ENCODE results near the gene COMMD1. TPM values are rescaled to one million over a fixed set of nuclear protein-coding genes. Genes with fewer than 3 reads are reported as not detected.

COMMD1 gene
- total RNA-seq, 1 donor from 2014 or later = 40.8 TPM

DNA sequence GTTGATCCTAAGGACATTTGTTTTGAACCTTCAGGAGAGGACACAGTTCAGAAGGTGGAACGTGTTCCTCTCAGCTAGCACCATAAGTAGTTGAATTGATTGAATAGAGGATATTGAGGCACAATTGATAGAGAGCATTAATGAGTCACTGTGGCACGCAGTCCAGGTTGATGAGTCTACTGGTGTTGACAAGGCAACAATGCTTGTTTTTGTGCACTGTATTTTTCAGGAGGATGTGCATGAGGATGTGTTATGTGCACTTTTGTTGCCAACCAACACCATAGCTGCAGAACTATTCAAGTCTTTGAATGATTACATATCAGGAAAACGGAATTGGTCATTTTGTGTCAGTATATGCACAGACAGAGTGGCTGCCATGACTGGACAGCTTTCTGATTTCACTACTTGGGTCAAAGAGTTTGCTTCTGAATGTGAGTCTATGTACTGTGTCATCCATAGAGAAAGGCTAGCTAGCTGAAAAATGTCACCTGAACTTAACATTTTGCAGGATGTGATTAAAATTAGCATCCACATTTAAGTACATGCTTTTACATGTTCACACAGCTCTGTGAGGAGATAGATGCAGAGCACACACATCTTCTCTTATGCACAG is 150.4 kb downstream of the COMMD1 start:
- DNase-seq (ENCODE audit: low spot score in 2 of 2) = no peak
- FAIRE-seq = no peak

DNA sequence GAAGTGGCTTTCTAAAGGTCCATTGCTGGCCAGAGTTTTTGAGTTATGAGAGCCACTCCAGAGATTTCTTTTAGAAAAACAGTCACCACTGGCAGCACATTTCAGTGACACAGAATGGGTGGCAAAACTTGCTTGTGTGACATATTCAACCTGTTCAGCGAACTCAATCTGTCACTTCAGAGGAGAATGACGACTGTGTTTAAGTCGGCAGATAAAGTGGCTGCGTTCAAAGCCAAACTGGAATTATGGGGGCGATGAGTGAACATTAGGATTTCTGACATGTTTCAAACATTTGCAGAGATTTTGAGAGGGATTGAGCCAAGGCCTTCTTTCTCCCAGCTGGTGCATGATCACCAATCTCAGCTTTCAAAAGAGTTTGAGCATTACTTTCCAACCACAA is 150.9 kb downstream of the COMMD1 start:
- no peak for FAIRE-seq

GRCh38 chr2:62065243-62065642 is 159.8 kb downstream of the COMMD1 start:
- FAIRE-seq (no peak), DNase-seq (ENCODE audit: low spot score in 2 of 2) (no peak)

More for the DNA sequence above, 150.9 kb downstream of the COMMD1 start:
- no peak for DNase-seq (ENCODE audit: low spot score in 2 of 2)

GRCh38 chr2:62071126-62071598 is 165.7 kb downstream of the COMMD1 start:
- no peak for FAIRE-seq
- no peak for DNase-seq (ENCODE audit: low spot score in 2 of 2)

GRCh38 chr2:62071760-62072680 is 166.5 kb downstream of the COMMD1 start:
- DNase-seq (ENCODE audit: low spot score in 2 of 2) (no peak), FAIRE-seq (no peak)

DNA sequence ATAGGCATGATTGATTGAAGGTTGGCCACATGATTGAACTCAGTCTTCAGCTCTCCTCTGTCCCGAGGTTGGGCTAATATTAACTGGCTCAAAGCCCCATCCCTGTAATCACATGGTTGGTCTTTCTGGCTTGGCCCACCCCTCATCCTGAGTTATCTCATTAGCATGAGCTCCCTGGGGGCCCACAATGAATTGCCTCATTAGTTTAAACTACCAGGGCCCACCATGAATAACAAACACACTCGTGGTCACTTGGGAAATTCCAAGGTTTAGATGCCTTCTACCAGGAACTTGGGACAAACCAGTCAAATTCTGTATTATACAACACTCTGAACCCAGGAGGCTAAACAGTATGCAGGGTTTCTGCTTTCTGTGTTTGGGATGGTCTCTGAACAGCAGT is 168.8 kb downstream of the COMMD1 start:
- no peak for DNase-seq (ENCODE audit: low spot score in 2 of 2)
- no peak for FAIRE-seq

GRCh38 chr2:62076980-62077638 is 171.6 kb downstream of the COMMD1 start:
- no peak for DNase-seq (ENCODE audit: low spot score in 2 of 2)

DNA sequence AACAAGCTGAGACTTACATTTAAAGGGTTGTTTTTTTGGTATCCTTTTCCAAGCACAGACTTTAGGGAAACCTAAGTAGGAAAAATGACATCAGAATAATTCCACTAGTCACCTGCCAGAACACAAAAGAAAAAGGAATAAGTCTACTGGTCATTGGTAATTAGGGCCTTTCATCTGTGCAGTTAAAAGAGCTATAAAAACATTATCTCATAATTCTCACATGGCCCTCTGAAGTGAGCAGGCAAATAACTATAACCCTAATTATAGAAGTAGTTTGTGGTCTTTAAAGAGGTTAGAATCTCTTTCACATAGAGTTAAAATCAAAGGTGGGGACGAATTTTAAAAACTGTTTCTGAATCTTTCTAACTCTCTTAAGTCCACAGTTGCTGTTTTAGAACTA is 179.3 kb downstream of the COMMD1 start:
- FAIRE-seq (no peak), DNase-seq (ENCODE audit: low spot score in 2 of 2) (no peak)

More at GRCh38 chr2:62076980-62077638, 171.6 kb downstream of the COMMD1 start:
- no peak for FAIRE-seq

DNA sequence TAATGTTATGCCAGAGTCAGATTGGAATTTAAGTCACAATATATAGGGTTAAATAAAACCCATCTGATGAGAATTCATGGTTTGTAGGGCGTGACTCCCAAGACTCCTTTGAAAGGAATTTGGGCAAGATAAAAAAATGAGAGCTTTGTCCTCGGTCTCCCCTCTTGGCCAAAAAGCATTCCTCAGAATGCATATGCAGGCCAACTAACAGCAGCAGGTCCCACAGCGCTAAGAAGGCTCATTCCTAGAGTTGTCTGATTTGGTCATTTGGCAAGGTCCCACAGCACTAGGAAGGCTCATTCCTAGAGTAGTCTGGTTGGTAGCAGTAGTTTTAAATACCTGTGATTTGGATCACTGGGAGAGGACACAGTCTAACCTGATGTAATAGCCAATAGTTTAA is 184.2 kb downstream of the COMMD1 start:
- FAIRE-seq (no peak), DNase-seq (ENCODE audit: low spot score in 2 of 2) (no peak)

DNA sequence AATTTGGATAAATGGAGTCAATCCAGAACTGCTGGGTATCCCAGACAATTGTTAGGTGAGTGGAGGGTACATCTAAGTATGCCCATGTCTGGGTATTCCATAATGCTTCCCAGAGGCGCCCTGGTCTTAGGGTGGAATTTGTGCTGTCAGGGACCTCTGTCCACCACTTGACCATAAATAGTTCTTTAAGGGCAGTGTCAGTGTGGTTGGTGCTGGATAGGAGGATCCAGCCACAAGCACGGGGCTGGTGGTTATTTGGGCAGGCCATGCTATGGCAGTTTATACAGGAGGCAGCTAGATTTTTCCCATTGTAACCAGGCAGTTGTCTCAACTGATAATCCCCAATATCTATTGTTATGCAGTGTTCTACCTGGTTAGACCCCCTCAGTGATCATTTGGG is 186.0 kb downstream of the COMMD1 start:
- DNase-seq (ENCODE audit: low spot score in 2 of 2) (no peak), FAIRE-seq (no peak)

GRCh38 chr2:62099050-62099449 is 193.6 kb downstream of the COMMD1 start:
- no peak for FAIRE-seq
- no peak for DNase-seq (ENCODE audit: low spot score in 2 of 2)

DNA sequence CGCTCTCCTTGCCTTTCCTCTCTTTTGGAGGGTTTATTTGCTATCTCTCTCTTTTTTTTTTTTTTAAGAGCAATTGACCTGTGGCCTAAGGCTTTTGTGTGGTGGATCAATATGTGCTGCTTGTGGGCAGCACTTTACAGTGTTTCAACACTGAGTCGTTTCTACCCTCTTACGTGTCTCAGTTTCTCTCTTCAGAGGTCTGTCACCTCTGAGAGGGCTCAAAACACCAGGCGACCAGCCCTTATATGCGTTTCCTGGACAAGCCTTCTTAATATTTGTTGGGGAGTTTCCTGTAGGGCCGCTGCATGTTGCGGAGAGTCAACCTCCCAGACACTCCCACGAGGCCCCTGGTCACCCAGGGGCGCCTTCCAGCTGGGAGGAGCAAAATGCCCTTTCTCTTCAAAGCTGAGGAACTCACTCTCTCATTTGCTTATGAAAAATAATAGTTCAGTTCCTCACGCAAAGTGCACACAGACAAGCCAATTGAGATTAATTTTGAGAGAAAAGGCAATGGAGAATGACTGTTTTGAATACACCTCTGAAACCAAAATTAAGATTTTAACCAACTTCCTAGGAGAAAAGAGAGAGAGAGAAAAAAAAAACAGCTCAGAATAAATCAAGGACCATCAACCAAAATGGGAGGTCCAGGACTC is 194.2 kb downstream of the COMMD1 start:
- FAIRE-seq (no peak), DNase-seq (ENCODE audit: low spot score in 2 of 2) (no peak)

DNA sequence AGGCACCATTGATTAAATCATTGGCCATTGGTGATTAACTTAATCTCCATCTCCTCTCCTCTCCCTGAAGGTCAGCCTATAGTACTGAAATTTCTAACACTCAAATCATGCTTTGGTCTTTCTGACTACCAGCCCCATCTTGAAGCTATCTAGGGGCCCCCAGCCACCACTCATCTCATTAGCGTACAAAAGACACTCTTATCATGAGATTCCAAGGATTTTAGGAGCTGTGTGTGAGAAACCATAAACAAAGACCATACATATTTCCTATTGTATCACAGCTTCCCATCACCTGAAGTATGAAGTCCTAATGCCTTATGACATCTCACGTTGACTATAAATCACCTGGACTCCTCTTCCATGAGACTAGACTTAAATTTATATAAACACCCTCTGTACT is 196.4 kb downstream of the COMMD1 start:
- FAIRE-seq (no peak), DNase-seq (ENCODE audit: low spot score in 2 of 2) (no peak)

DNA sequence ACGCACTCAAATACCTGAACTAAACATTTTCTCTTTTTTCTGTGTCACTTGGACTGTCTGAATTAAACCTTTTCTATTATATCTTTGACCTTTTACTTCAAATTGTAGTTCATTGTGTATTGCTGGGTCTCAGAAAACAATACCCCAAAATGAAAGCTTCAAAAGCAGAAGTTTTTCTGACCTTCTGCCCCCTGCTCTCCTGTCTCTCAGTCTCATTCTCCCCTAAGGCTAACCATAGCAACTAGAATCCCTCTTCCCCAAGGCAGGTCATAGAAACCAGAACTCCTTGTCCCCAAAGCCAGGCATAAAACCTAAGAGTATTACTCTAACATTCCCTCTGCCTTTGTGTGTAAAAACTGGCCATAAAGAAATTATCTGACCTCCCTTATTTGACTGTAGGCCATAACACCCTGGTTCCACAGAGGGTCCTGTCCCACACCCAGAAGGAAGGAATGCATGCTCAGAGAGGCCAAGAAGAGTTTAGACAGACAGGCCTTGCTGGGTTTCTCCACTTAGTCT is 197.0 kb downstream of the COMMD1 start:
- no peak for DNase-seq (ENCODE audit: low spot score in 2 of 2)
- FAIRE-seq = no peak

- no peak for DNase-seq (ENCODE audit: low spot score in 2 of 2)
- FAIRE-seq = no peak
Measured at GRCh38 chr2:62109554-62109953, 204.1 kb downstream of the COMMD1 start.

DNA sequence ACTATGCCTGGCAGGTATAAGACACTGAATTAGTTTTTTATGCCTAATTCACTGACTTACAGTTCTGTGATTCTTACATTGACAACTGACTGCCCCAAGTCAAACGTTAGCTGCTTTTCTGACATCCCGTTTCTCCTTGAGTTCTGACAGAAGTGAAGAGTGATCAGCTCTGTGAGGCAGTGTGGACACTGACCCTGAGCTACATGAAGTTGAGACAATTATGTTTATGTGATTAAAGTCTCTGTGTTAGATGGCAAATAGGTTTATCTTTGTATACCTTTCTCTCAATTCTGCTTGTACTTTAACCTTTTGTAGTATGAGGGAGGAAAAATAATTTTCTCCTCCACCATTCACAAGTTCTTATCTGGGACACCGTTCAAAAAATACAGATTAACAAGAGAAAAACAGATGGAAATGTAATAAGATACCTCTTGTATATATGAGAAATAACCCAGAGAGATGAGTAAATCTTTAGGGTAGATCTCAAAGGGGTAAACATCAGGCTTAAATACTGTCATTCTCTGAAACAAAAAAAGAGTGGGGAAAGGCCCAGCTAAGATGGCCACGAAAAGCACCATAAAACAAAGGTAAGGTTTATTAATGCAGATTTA is 205.0 kb downstream of the COMMD1 start:
- DNase-seq (ENCODE audit: low spot score in 2 of 2) (no peak), FAIRE-seq (no peak)

DNA sequence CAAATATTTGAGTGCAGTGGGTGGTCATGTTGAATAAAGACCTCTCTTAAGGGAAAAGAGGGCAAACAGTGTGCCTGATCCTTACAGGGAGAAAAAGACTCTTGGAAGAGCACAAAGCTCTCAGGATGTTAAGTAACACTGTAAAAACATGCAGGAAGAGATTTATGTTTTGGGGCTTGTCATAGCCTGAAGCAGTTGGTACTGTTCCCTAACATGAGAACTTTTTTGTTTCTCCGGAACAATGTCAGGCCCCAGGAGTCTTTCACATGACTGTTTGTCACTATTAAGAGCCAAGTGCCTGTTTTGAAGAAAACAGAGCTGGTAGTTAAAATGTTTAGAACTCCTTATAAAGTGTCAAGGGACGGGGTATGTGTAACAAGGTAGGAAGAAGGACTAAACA is 206.7 kb downstream of the COMMD1 start:
- DNase-seq (ENCODE audit: low spot score in 2 of 2) (no peak), FAIRE-seq (no peak)

GRCh38 chr2:62114564-62114963 is 209.1 kb downstream of the COMMD1 start:
- FAIRE-seq = no peak
- no peak for DNase-seq (ENCODE audit: low spot score in 2 of 2)

DNA sequence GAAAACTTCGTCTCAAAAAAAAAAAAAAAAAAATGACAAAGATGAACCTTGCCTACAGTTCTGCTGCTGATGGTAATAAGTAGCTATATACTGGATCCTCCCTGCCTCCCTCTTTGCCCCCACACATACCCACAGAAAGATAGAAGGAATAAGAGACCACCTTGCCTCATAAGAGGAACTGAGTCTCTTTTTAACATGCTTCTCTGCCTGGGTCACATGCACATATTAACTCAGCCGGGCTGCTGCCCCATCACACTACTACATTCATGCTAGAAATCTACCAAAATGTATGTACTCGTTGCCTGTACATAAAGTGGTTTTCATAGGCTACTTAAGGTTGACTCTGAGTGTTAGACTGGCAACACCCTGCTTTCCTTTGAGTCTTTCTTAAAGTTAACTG is 211.5 kb downstream of the COMMD1 start:
- FAIRE-seq (no peak), DNase-seq (ENCODE audit: low spot score in 2 of 2) (no peak)

DNA sequence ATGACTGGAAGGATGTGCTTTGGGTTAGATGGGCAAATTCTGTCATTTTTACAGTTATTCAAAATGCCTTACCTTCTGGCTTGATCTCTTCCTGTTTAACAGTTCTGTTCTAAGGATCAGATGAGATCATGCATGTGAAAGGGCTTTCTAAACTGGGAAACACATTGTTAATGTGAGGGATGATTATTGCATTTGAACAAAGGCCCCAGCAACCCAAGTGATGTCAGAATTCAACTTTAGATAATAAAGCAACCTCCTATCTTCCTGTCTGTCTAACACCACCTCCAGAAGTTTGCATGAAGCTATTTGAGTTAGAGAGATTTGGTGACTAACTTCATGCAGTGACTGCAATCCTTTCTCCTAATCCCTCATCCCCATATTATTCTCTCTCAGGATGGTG is 212.7 kb downstream of the COMMD1 start:
- FAIRE-seq = no peak
- DNase-seq (ENCODE audit: low spot score in 2 of 2) = no peak

Data from frontal cortex (tissue), 4 donors.